HG03280 (cell line): ENCODE measurements around the gene DAP.
"Not testable (repeated sequence)": the region's sequence is repeated elsewhere in the genome, so short reads cannot be mapped to it uniquely, and the experiment has no call there.

Experiments
- ATAC-seq: cut with Tn5 transposase; IDR thresholded peaks from one replicate; pipeline ENCODE4 v1.9.1; 2021; ENCODE audit warnings: mild to moderate bottlenecking, moderate library complexity; ENCODE audit not compliant: unreplicated experiment

DAP gene

GRCh38 chr5:10761185-10761932, at the start of gene DAP:
TSS of gene DAP (minus strand) at chr5:10761234. CDS start at chr5:10761068, 166 bp downstream.
- peak; percentile 85 for ATAC-seq

GRCh38 chr5:10808347-10809226, 47.6 kb upstream of the DAP start:
- no peak for ATAC-seq

- ATAC-seq = no peak
Observed at GRCh38 chr5:10801931-10802666, 41.1 kb upstream of the DAP start.

- no peak for ATAC-seq
Observed at GRCh38 chr5:10800852-10801251, 39.8 kb upstream of the DAP start.

GRCh38 chr5:10797261-10797660, 36.2 kb upstream of the DAP start:
- no peak for ATAC-seq

GRCh38 chr5:10793785-10794184, 32.8 kb upstream of the DAP start:
- no peak for ATAC-seq

GRCh38 chr5:10792336-10792735, 31.3 kb upstream of the DAP start:
- no peak for ATAC-seq

- no peak for ATAC-seq
Observed at GRCh38 chr5:10789726-10790125, 28.7 kb upstream of the DAP start.

- no peak for ATAC-seq
Observed at GRCh38 chr5:10789021-10789420, 28.0 kb upstream of the DAP start.

- ATAC-seq = no peak
Observed at GRCh38 chr5:10788358-10788757, 27.3 kb upstream of the DAP start.

GRCh38 chr5:10786835-10787234, 25.8 kb upstream of the DAP start:
- no peak for ATAC-seq

GRCh38 chr5:10780208-10780607, 19.2 kb upstream of the DAP start:
- ATAC-seq = not testable (repeated sequence)

GRCh38 chr5:10779592-10779991, 18.6 kb upstream of the DAP start:
- no peak for ATAC-seq

GRCh38 chr5:10778179-10778910, 17.3 kb upstream of the DAP start:
- ATAC-seq = no peak

- ATAC-seq = no peak
Observed at GRCh38 chr5:10775646-10776045, 14.6 kb upstream of the DAP start.

GRCh38 chr5:10772901-10773585, 12.0 kb upstream of the DAP start:
- no peak for ATAC-seq

GRCh38 chr5:10768328-10768899, 7.4 kb upstream of the DAP start:
- no peak for ATAC-seq

GRCh38 chr5:10762776-10763500, 1.9 kb upstream of the DAP start:
- no peak for ATAC-seq
